Type B pancreatic cell (in vitro differentiated cells): ENCODE results near the gene PPP1R37. TPM values are rescaled to one million over a fixed set of nuclear protein-coding genes. Genes with fewer than 3 reads are reported as not detected.

Experiments
- DNase-seq: peaks from one replicate; pipeline ENCODE4 v3.0.0; 2021; ENCODE audit warnings: mixed read lengths; ENCODE audit not compliant: unreplicated experiment; ENCODE audit errors: extremely low spot score
- H3K27ac Mint-ChIP-seq: 2 replicates; pipeline ENCODE4 v1.8.0; 2021; ENCODE audit warnings: mild to moderate bottlenecking, mixed read lengths
- H3K27me3 Mint-ChIP-seq: 2 replicates; pipeline ENCODE4 v1.8.0; 2021; ENCODE audit warnings: mixed read lengths
- H3K36me3 Mint-ChIP-seq: 2 replicates; pipeline ENCODE4 v1.8.0; 2021; ENCODE audit warnings: mixed read lengths
- H3K4me1 Mint-ChIP-seq: one replicate; pipeline ENCODE4 v1.8.0; 2021; ENCODE audit warnings: mixed read lengths; ENCODE audit not compliant: unreplicated experiment
- H3K4me3 Mint-ChIP-seq: 2 replicates; pipeline ENCODE4 v1.8.0; 2021; ENCODE audit warnings: mild to moderate bottlenecking, mixed read lengths
- H3K9me3 Mint-ChIP-seq: 2 replicates; pipeline ENCODE4 v1.8.0; 2021; ENCODE audit warnings: mixed read lengths
- CTCF ChIP-seq: fragments of 200-600 bp; sonication (generic); conservative IDR thresholded peaks from 2 replicates; pipeline ENCODE4 v1.5.0; 2021; ENCODE audit warnings: antibody characterized with exemption, mild to moderate bottlenecking
- total RNA-seq: library from RNA; stranded (reverse); gene quantifications from 2 replicates; pipeline ENCODE4 v1.2.1, GENCODE V29; 2021; ENCODE audit warnings: low replicate concordance

The PPP1R37 gene
- total RNA-seq, 1 donor from 2014 or later = 44.7 TPM

- DNase-seq = no peak
- Mint-ChIP-seq H3K36me3 (no peaks in the 10 kb centered on the region), H3K27ac (no peak overlapping the region), H3K27me3 (no peaks in the 10 kb centered on the region), H3K4me3 (peak overlapping the region; percentile 3), H3K4me1 (peaks cover 18% of the 10 kb centered on the region), H3K9me3 (no peaks in the 10 kb centered on the region)
- no peak for TF ChIP-seq CTCF
Measured at GRCh38 chr19:45182758-45183157, 89.8 kb downstream of the PPP1R37 start.

- no peaks in the 10 kb centered on the region for H3K27me3 Mint-ChIP-seq
- no peak for TF ChIP-seq CTCF
- H3K4me3 Mint-ChIP-seq = no peak overlapping the region
- peaks cover 14% of the 10 kb centered on the region for H3K4me1 Mint-ChIP-seq
- no peak overlapping the region for H3K27ac Mint-ChIP-seq
- H3K9me3 Mint-ChIP-seq = no peaks in the 10 kb centered on the region
- no peak for DNase-seq
- H3K36me3 Mint-ChIP-seq = no peaks in the 10 kb centered on the region
Measured at GRCh38 chr19:45184115-45184514, 91.1 kb downstream of the PPP1R37 start.

GRCh38 chr19:45186509-45187334, 93.7 kb downstream of the PPP1R37 start:
- Mint-ChIP-seq H3K27me3 (no peaks in the 10 kb centered on the region), H3K4me1 (peaks cover 5% of the 10 kb centered on the region), H3K4me3 (no peak overlapping the region), H3K27ac (no peak overlapping the region), H3K36me3 (no peaks in the 10 kb centered on the region), H3K9me3 (no peaks in the 10 kb centered on the region)
- DNase-seq = no peak
- no peak for TF ChIP-seq CTCF

GRCh38 chr19:45187421-45188100, 94.6 kb downstream of the PPP1R37 start:
- Mint-ChIP-seq H3K4me1 (peaks cover 5% of the 10 kb centered on the region), H3K27me3 (no peaks in the 10 kb centered on the region), H3K9me3 (no peaks in the 10 kb centered on the region), H3K36me3 (no peaks in the 10 kb centered on the region), H3K27ac (no peak overlapping the region), H3K4me3 (no peak overlapping the region)
- TF ChIP-seq CTCF = peak; percentile 76
- DNase-seq = no peak

GRCh38 chr19:45189971-45190370, 97.0 kb downstream of the PPP1R37 start:
- no peak overlapping the region for H3K4me3 Mint-ChIP-seq
- no peak overlapping the region for H3K27ac Mint-ChIP-seq
- H3K36me3 Mint-ChIP-seq = no peaks in the 10 kb centered on the region
- no peak for DNase-seq
- no peak for TF ChIP-seq CTCF
- no peaks in the 10 kb centered on the region for H3K9me3 Mint-ChIP-seq
- no peaks in the 10 kb centered on the region for H3K27me3 Mint-ChIP-seq
- H3K4me1 Mint-ChIP-seq = peaks cover 5% of the 10 kb centered on the region
